ENCODE results near the gene SLC16A3.

DNA sequence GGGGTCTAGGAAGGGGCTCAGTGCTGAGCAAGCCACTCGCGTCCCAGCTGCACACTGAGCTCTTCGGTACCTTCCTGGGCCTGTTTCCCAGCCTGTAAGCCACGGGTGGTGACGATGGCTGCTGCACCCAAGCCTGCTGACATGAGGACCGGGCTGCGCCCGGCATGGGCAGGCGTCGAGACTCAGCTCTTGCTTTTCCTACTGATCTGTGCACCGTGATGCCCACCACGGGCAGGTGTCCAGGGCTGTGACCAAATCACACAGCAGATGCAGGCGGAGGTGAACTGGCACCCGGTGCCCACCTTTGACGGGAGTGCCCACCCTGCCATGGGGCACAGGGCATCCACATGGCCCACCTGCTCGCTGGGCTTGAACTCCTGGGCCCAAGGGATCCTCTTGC is 34.1 kb upstream of the SLC16A3 start:
- TF ChIP-seq TSHZ2 (CRISPR knock-in tag; IDR thresholded peaks at IDR 0.05) (no peak), SNAI2 (CRISPR knock-in tag; IDR thresholded peaks at IDR 0.05) (no peak), ARNTL (CRISPR knock-in tag; IDR thresholded peaks at IDR 0.05; ENCODE audit: borderline replicate concordance, low read depth) (no peak), GLIS3 (CRISPR knock-in tag; IDR thresholded peaks at IDR 0.05) (no peak), ZNF565 (CRISPR knock-in tag; conservative IDR thresholded peaks at IDR 0.05; ENCODE audit: low read depth) (no peak), CSRNP3 (CRISPR knock-in tag; IDR thresholded peaks at IDR 0.05) (no peak), TOX (CRISPR knock-in tag; IDR thresholded peaks at IDR 0.05; ENCODE audit: borderline replicate concordance) (no peak), ZC3H10 (CRISPR knock-in tag; IDR thresholded peaks at IDR 0.05) (no peak)
